HepG2 (cell line): ENCODE results near the gene LOXL4. TPM values are rescaled to one million over a fixed set of nuclear protein-coding genes. Genes with fewer than 3 reads are reported as not detected.

ENCODE experiments used
- ATAC-seq: fragments of 200-7000 bp; cut with Tn5 transposase; 3 replicates; pipeline ENCODE4 v1.9.1; 2020; ENCODE audit warnings: mild to moderate bottlenecking, moderate library complexity
- BruUV-seq: library from RNA; stranded (reverse); fragments of 400-500 nt; replicated peaks from 2 replicates; lab custom pipeline; 2021; lab: Mats Ljungman, UMichigan
- CTCF ChIA-PET: fragments of 300-600 bp; formaldehyde crosslinking; extraction: SDS; loops from one replicate; lab custom pipeline; 2021; ENCODE audit warnings: low total read pairs, inconsistent platforms, low intra/inter-chr PET ratio; lab: Yijun Ruan, JAX
- POLR2A ChIA-PET: fragments of 350-600 bp; sonication (Branson Sonifier 250); formaldehyde crosslinking; loops from one replicate; lab custom pipeline; 2020; ENCODE audit warnings: antibody characterized with exemption, inconsistent platforms; lab: Yijun Ruan, JAX
- DNase-seq: peaks from one replicate; pipeline ENCODE4 v3.0.0-alpha.2; 2015; ENCODE audit warnings: low spot score
- FAIRE-seq: peaks from 3 replicates; lab custom pipeline; 2011; peaks lifted over from hg19 to GRCh38; lab: Jason Lieb, UNC
- H2AFZ ChIP-seq: one replicate; pipeline ENCODE4 v1.6.1; 2011; ENCODE audit warnings: low read length, inconsistent platforms
- H3K27ac ChIP-seq: fragments of 300-600 bp; 3 replicates; pipeline ENCODE4 v1.8.0; 2011; ENCODE audit warnings: mixed run types, mild to moderate bottlenecking, mixed read lengths, low read length, inconsistent platforms; ENCODE audit not compliant: insufficient read depth; ENCODE audit errors: extremely low read length
- H3K27me3 ChIP-seq, 2 experiments: fragments of 200-600 bp in 1 of 2; 2 replicates in 1 of 2; 3 replicates in 1 of 2; pipeline versions ENCODE4 v1.6.0 to v1.8.0; 2011; ENCODE audit warnings: low read length in 2 of 2, mild to moderate bottlenecking in 2 of 2, moderate library complexity in 2 of 2, inconsistent platforms in 1 of 2; ENCODE audit not compliant: insufficient read depth in 2 of 2, control insufficient read depth in 1 of 2
- H3K36me3 ChIP-seq, 2 experiments: fragments of 200-600 bp in 1 of 2; replicated peaks in 1 of 2; 2 replicates in 1 of 2; 3 replicates in 1 of 2; pipeline versions ENCODE4 v1.5.1 to v1.8.0; 2011; ENCODE audit warnings: low read length in 2 of 2, inconsistent platforms in 1 of 2; ENCODE audit not compliant: insufficient read depth in 2 of 2, control insufficient read depth in 1 of 2
- H3K4me1 ChIP-seq: 2 replicates; pipeline ENCODE4 v1.5.1; 2012; ENCODE audit warnings: low read length, inconsistent platforms; ENCODE audit not compliant: insufficient read depth
- H3K4me2 ChIP-seq: 2 replicates; pipeline ENCODE4 v1.6.0; 2011; ENCODE audit warnings: low read depth, low read length, inconsistent platforms
- H3K4me3 ChIP-seq, 3 experiments: fragments of 200-600 bp in 1 of 3; sonication (generic), shearing (Covaris generic) in 1 of 3; replicated peaks in 1 of 3; 2 replicates each; pipeline ENCODE4 v1.5.1; 2011 to 2016; ENCODE audit warnings: low read length in 3 of 3, inconsistent platforms in 2 of 3, low read depth in 2 of 3, mild to moderate bottlenecking in 2 of 3, control low read depth in 1 of 3, mixed read lengths in 1 of 3; ENCODE audit not compliant: insufficient read depth in 1 of 3
- H3K79me2 ChIP-seq: one replicate; pipeline ENCODE4 v1.6.1; 2011; ENCODE audit warnings: low read length, inconsistent platforms; ENCODE audit not compliant: insufficient read depth
- H3K9ac ChIP-seq: 2 replicates; pipeline ENCODE4 v1.6.0; 2011; ENCODE audit warnings: mild to moderate bottlenecking, low read depth, low read length, inconsistent platforms; ENCODE audit not compliant: insufficient read depth
- H3K9me3 ChIP-seq: 2 replicates; pipeline ENCODE4 v1.5.1; 2012; ENCODE audit warnings: mild to moderate bottlenecking, low read length
- H4K20me1 ChIP-seq: 2 replicates; pipeline ENCODE4 v1.6.0; 2011; ENCODE audit warnings: inconsistent platforms, mild to moderate bottlenecking, low read length, moderate library complexity; ENCODE audit not compliant: insufficient read depth
- CAMTA2 ChIP-seq: sonication (generic); formaldehyde crosslinking; IDR thresholded peaks from 2 replicates; pipeline ENCODE4 v1.4.0; 2020; ENCODE audit warnings: mild to moderate bottlenecking, missing genetic modification reagents, borderline replicate concordance
- ELF3 ChIP-seq: IDR thresholded peaks from 2 replicates; pipeline ENCODE4 v1.6.1; 2016; ENCODE audit warnings: missing genetic modification reagents, missing compliant biosample characterization
- ETV5 ChIP-seq: IDR thresholded peaks from 2 replicates; pipeline ENCODE4 v1.6.1; 2018; ENCODE audit warnings: missing biosample characterization, missing genetic modification reagents, inconsistent platforms, borderline replicate concordance
- FOXA3 ChIP-seq: IDR thresholded peaks from 2 replicates; pipeline ENCODE4 v1.6.1; 2016; ENCODE audit warnings: missing genetic modification reagents, missing compliant biosample characterization
- FOXO1 ChIP-seq: sonication (generic); formaldehyde crosslinking; IDR thresholded peaks from 2 replicates; pipeline ENCODE4 v1.4.0; 2020; ENCODE audit warnings: missing genetic modification reagents
- HDAC1 ChIP-seq: sonication (generic); formaldehyde crosslinking; IDR thresholded peaks from 2 replicates; pipeline ENCODE4 v1.5.1; 2020; ENCODE audit warnings: mild to moderate bottlenecking, missing genetic modification reagents
- HMG20B ChIP-seq: conservative IDR thresholded peaks from 2 replicates; pipeline ENCODE4 v1.6.1; 2016; ENCODE audit warnings: missing genetic modification reagents, missing compliant biosample characterization
- NR2F6 ChIP-seq, 2 experiments: IDR thresholded peaks; 2 replicates each; pipeline ENCODE4 v1.6.1; 2016; ENCODE audit warnings: antibody characterized with exemption in 1 of 2, mild to moderate bottlenecking in 1 of 2
- RARA ChIP-seq: IDR thresholded peaks from 2 replicates; pipeline ENCODE4 v1.6.1; 2016; ENCODE audit warnings: missing genetic modification reagents, missing compliant biosample characterization
- RXRB ChIP-seq: IDR thresholded peaks from 2 replicates; pipeline ENCODE4 v1.6.1; 2016; ENCODE audit warnings: borderline replicate concordance, missing genetic modification reagents, missing compliant biosample characterization
- SALL1 ChIP-seq: sonication (generic); formaldehyde crosslinking; IDR thresholded peaks from 2 replicates; pipeline ENCODE4 v1.8.0; 2022; ENCODE audit warnings: mild to moderate bottlenecking, missing genetic modification reagents
- SOX5 ChIP-seq: IDR thresholded peaks from 2 replicates; pipeline ENCODE4 v1.6.1; 2016; ENCODE audit warnings: borderline replicate concordance
- ZBTB42 ChIP-seq: sonication (generic); formaldehyde crosslinking; IDR thresholded peaks from 2 replicates; pipeline ENCODE4 v1.5.0; 2020; ENCODE audit warnings: mild to moderate bottlenecking, missing genetic modification reagents
- ZNF230 ChIP-seq: sonication (generic); formaldehyde crosslinking; IDR thresholded peaks from 2 replicates; pipeline ENCODE4 v1.4.0; 2020; ENCODE audit warnings: mild to moderate bottlenecking, missing genetic modification reagents
- ZNF33A ChIP-seq: sonication (generic); formaldehyde crosslinking; IDR thresholded peaks from 2 replicates; pipeline ENCODE4 v1.5.1; 2020; ENCODE audit warnings: missing genetic modification reagents, mild to moderate bottlenecking, moderate library complexity, borderline replicate concordance
- WGBS: methylation state at CpG from one replicate; pipeline ENCODE4 v1.1.6; 2017; ENCODE audit warnings: low lambda C conversion rate; 5-methylcytosine and 5-hydroxymethylcytosine counted together
- in situ Hi-C: cut with HindIII; loops from 2 replicates; pipeline ENCODE4 v1.10.0; 2017; ENCODE audit warnings: low pct_unique_long_range_greater_than_20kb; ENCODE audit not compliant: extremely low pct_ligation_motif_present
- intact Hi-C: fragments of 100-400 bp; cut with micrococcal nuclease; formaldehyde crosslinking; loops from one replicate; pipeline ENCODE4 v1.10.0; 2022; ENCODE audit not compliant: unreplicated experiment
- polyA plus RNA-seq, 8 experiments: library from polyadenylated mRNA; depleted of rRNA in 3 of 8; stranded (reverse) in 7 of 8; unstranded in 1 of 8; fragments of >200 nt; fragmentation: Illumina TruSeq in 4 of 8; extraction: Trizol in 4 of 8; gene quantifications; 2 replicates each; pipeline versions ENCODE4 v1.2.1 to v1.2.3, GENCODE V29; 2011 to 2016; ENCODE audit warnings: low read depth in 4 of 8, missing spikeins in 1 of 8, mixed read lengths in 1 of 8; ENCODE audit not compliant: insufficient read depth in 1 of 8
- total RNA-seq, 5 experiments: library from RNA; depleted of rRNA; stranded (reverse); fragments of >200 nt; fragmentation: Illumina TruSeq; extraction: Trizol; gene quantifications; 2 replicates each; pipeline ENCODE4 v1.2.3, GENCODE V29; 2016; ENCODE audit warnings: low read depth in 1 of 5
- TF ChIP-seq, protein P1 (sequence below): sonication (generic); formaldehyde crosslinking; IDR thresholded peaks from 2 replicates; pipeline ENCODE4 v1.4.0; 2020; ENCODE audit warnings: missing genetic modification reagents
- TF ChIP-seq, protein P2 (sequence below): sonication (generic); formaldehyde crosslinking; IDR thresholded peaks from 2 replicates; pipeline ENCODE4 v1.5.1; 2020; ENCODE audit warnings: mild to moderate bottlenecking, moderate library complexity, missing genetic modification reagents

Gene LOXL4
- total and polyA plus RNA-seq, 2 of the 13 experiments (the other 11 are each of a cell fraction or from before 2014, with no cell fraction given), result 8.8 to 21.1 TPM

DNA sequence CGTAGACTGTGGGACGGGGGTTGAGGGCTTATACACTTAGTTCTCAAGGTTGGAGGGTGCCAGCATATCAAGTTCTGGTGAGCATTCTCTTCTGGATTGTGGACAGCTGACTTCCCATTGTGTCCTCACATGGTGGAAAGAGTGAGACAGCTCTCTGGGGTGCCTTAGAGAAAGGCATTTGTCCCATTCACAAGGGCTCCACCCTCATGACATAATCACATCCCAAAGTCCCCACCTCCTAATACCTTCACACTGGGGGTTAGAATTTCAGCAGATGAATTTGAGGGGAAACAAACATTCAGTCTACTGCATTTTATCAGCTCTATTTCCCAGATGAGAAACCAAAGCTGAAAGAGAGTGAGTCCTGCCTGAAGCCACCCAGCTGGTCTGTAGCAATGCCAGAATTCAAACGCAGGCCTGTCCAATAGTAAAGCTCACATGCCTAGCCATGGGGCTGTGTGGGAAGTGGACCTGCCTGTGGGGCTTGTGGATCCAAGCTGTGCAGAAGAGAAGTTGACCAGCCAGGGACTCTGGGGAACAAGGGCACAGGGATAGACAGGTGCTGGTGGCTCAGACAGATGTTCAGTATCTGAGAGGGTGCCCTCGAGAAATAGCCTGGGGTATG is 34.9 kb upstream of the LOXL4 start (continued):
- TF ChIP-seq HDAC1 (no peak), ZNF230 (no peak), HMG20B (CRISPR knock-in tag) (no peak), ZNF33A (CRISPR knock-in tag) (no peak)
- TF ChIP-seq, protein P1, sequence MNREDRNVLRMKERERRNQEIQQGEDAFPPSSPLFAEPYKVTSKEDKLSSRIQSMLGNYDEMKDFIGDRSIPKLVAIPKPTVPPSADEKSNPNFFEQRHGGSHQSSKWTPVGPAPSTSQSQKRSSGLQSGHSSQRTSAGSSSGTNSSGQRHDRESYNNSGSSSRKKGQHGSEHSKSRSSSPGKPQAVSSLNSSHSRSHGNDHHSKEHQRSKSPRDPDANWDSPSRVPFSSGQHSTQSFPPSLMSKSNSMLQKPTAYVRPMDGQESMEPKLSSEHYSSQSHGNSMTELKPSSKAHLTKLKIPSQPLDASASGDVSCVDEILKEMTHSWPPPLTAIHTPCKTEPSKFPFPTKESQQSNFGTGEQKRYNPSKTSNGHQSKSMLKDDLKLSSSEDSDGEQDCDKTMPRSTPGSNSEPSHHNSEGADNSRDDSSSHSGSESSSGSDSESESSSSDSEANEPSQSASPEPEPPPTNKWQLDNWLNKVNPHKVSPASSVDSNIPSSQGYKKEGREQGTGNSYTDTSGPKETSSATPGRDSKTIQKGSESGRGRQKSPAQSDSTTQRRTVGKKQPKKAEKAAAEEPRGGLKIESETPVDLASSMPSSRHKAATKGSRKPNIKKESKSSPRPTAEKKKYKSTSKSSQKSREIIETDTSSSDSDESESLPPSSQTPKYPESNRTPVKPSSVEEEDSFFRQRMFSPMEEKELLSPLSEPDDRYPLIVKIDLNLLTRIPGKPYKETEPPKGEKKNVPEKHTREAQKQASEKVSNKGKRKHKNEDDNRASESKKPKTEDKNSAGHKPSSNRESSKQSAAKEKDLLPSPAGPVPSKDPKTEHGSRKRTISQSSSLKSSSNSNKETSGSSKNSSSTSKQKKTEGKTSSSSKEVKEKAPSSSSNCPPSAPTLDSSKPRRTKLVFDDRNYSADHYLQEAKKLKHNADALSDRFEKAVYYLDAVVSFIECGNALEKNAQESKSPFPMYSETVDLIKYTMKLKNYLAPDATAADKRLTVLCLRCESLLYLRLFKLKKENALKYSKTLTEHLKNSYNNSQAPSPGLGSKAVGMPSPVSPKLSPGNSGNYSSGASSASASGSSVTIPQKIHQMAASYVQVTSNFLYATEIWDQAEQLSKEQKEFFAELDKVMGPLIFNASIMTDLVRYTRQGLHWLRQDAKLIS (CRISPR knock-in tag), result no peak

DNA sequence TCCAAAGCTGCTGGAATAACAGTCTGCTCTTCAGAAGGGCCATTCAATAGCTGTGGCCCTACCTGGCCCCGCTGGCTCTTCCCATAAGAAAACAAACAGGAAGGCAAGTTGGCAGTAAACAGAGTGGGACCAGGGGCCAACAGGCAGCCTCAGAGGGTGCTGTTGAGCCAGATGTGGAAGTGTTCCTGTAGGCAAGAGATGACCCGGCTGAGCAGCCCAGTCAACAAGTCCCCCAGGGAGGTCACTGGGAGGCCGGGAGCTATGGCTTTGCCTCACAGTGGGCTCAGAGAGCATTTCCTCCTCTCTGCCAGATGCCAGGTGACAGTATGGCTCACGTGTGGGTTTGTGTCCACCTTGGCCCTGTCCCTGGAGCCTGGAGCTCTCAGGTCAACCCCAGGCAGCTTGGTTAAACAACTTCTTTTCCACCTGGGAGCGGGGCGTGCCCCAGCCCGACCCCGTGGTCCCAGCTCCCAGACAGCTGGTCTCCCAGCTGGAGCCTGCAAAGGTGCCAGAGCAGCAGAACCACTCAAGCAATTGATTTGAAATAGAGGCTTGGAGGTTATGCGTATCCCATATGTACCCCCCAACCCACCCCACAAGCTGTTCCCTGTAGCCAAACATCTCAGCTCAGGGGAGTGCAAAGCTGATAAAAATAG is 33.8 kb upstream of the LOXL4 start:
- no peak overlapping the region for H2AFZ ChIP-seq
- H4K20me1 ChIP-seq, result no peaks in the 10 kb centered on the region
- H3K4me1 ChIP-seq, result peaks cover 16% of the 10 kb centered on the region
- H3K4me3 ChIP-seq, result no peak overlapping the region
- intact Hi-C loops (no loop called here), in situ Hi-C loops (loop anchor here (10.0 to 25.0 kb wide), 2 partner anchors 57 to 389 kb away; no protein-coding TSS in a partner anchor)
- H3K27ac ChIP-seq, result no peak overlapping the region
- POLR2A ChIA-PET, result interaction anchor here (1.0 to 1.9 kb wide), 2 partner anchors 32 to 34 kb away, joined by 3 to 5 read pairs; partner anchors contain the start of gene LOXL4
- FAIRE-seq (no peak), ATAC-seq (peak; percentile 93), DNase-seq (peak; percentile 43)
- no TSS peak for BruUV-seq
- no peaks in the 10 kb centered on the region for H3K9me3 ChIP-seq
- no peaks in the 10 kb centered on the region for H3K36me3 ChIP-seq
- 11% methylated on average over 7 of the region's 9 CpGs for WGBS
- peak overlapping the region; percentile 29; the same call in 1 of the 2 replicates for H3K4me2 ChIP-seq
- no peak overlapping the region for H3K9ac ChIP-seq
- no peaks in the 10 kb centered on the region for H3K79me2 ChIP-seq
- CTCF ChIA-PET, result no interaction called here
- H3K27me3 ChIP-seq, result peaks cover 3 to 17% of the 10 kb centered on the region in 2 experiments; a peak in 2 of 5 replicates
- peak; percentile 61; the same call in 1 of the 2 replicates for TF ChIP-seq RXRB
- peak; percentile 56; the same call in 1 of the 2 replicates for TF ChIP-seq SALL1 (CRISPR knock-in tag)
- TF ChIP-seq, protein P2, sequence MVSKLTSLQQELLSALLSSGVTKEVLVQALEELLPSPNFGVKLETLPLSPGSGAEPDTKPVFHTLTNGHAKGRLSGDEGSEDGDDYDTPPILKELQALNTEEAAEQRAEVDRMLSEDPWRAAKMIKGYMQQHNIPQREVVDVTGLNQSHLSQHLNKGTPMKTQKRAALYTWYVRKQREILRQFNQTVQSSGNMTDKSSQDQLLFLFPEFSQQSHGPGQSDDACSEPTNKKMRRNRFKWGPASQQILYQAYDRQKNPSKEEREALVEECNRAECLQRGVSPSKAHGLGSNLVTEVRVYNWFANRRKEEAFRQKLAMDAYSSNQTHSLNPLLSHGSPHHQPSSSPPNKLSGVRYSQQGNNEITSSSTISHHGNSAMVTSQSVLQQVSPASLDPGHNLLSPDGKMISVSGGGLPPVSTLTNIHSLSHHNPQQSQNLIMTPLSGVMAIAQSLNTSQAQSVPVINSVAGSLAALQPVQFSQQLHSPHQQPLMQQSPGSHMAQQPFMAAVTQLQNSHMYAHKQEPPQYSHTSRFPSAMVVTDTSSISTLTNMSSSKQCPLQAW (CRISPR knock-in tag), result 0 out of 2 replicates have a peak, but pooled peaks have one; percentile 22
- peak; percentile 56; the same call in 1 of the 2 replicates for TF ChIP-seq SOX5
- peak; percentile 82 for TF ChIP-seq RARA (CRISPR knock-in tag)
- TF ChIP-seq FOXA3 (CRISPR knock-in tag), result peak; percentile 69
- TF ChIP-seq ZBTB42 (CRISPR knock-in tag), result peak; percentile 94; the same call in 1 of the 2 replicates
- peak; percentile 43; the same call in 1 of the 2 replicates for TF ChIP-seq FOXO1 (CRISPR knock-in tag)
- TF ChIP-seq CAMTA2, result no peak
- TF ChIP-seq NR2F6 (IDR thresholded peaks at IDR 0.05), result no peak; the same call in 1 of the 2 replicates
- peak; percentile 21; the same call in 1 of the 2 replicates for TF ChIP-seq NR2F6 (CRISPR knock-in tag; IDR thresholded peaks at IDR 0.05)
- TF ChIP-seq ELF3 (CRISPR knock-in tag), result peak; percentile 72
- TF ChIP-seq ETV5 (CRISPR knock-in tag), result peak; percentile 52; the same call in 1 of the 2 replicates
